ENCODE measurements around the gene DENND5B.
"Not testable (repeated sequence)": the region's sequence is repeated elsewhere in the genome, so short reads cannot be mapped to it uniquely, and the experiment has no call there.

DENND5B gene

DNA sequence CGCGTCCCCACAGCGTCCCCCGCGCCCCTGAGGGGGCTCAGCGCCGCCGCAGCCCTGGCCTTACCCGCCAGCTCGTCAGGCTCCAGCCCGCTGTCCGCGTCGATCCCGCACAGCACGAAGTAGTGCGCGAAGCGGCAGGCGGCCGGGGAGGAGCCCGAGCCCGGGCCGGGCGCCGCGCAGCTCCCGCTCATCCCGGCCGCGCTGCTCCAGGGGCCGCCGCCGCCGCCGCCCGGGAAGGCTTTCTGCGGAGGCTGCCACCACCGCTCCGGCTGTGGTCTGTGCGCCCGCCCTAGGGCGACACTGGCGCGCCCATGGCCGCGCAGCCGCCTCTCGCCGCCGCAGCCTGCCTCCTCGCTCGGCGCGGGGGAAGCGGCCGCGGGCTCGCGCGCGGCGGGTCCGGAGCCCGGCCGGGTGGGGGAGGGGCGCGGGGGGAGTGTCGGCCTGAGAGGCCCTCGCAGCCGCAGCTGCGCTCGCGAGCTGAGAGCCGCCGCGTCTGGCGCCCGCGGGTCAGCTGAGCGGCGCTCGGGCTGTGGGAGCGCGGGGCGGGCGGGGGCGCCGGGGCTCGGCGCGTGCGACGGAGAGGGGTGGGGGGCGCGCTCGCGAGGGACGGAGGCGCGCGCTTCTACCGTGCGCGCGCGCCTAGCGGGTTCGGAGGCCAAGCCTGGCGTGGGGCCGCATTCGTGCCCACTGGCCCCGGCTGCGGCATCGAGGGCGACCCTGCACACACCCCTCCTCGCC lies at the start of gene DENND5B:
Gene DENND5B, minus strand, starts transcription at position 495 of the 738 bp plus-strand sequence. Its CDS starts 304 bp downstream, at position 191.
- peak in 1 of 2 experiments; percentile 30 for DNase-seq

DNA sequence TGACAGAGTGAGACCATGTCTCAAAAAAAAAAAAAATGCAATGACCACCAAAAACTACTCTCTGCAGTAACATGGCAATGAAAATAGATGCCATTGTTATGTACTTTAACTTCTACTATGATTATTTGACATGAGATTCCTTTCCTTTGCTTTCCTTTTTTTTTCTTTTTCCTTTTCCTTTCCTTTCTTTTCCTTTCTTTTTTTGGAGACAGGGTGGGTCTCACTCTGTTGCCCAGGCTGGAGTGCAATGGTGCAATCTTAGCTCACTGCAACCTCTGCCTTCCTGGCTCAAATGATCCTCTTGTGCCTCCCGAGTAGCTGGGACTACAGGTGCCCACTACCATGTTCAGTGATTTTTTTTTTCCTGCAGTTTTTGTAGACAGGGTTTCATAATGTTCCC lies 43.7 kb upstream of the DENND5B start:
- DNase-seq, result no peak

DNA sequence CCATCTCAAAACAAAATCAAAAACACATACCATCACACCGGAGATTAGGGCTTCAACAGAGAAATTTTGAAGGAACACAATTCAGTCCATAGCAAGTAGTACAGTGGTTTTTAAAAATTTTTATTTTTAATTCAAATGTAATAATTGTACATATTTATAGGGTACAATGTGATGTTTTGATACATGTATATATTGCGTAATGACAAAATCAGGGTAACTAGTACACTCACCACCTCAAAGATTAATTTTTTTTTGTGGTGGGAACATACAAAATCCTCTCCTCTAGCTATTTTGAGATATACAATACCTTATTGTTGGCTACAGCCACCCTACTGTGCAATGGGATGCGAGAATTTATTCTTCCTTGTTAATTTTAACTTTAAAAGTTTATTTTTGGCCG lies 42.5 kb upstream of the DENND5B start:
- no peak for DNase-seq

DNA sequence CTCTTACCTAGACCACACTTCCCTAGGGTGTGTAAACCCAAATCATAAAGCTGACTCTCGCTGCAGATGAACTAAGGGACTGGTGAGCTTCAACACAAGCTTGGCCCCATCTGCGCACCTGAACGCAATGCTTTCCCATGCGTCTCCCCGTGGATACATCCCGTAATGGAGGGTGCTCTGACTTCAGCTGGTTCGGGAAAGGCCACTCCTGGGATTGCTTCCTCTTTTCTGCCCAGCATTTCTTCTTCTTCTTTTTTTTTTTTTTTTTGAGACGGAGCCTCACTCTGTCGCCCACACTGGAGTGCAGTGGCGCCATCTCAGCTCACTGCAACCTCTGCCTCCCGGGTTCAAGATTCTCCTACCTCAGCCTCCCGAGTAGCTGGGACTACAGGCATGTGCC lies 40.9 kb upstream of the DENND5B start:
- no peak for DNase-seq

DNA sequence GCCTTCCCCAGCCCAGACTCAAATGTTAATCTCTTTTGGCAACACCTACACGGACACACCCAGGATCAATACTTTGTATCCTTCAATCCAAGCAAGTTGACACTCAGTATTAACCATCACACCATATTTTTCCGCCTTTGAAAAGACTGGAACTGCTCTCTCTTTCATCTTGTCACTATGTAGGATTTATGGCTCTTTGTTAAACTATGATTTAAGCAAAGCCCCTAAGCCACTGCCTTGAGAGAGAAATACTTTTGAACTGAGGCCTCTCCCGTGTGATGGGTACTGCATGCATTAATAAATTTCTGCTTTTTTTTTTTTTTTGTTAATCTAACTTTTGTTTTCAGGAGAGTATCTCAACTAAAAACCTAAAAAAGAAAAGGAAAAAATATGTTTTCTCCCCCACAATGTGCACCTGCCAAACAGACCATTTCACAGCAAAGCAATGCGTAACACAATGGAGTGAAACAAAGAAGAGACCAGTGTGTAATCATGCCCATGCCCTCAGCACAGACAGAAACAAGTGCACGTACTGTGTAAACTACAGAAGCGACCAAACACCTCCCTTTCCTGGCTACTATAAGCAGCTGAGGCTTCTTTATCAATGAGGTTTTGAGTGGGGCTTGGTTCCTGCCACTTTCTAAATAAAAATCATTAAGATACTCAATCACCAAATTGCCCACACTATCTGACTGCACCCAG lies 40.2 kb upstream of the DENND5B start:
- no peak for DNase-seq

DNA sequence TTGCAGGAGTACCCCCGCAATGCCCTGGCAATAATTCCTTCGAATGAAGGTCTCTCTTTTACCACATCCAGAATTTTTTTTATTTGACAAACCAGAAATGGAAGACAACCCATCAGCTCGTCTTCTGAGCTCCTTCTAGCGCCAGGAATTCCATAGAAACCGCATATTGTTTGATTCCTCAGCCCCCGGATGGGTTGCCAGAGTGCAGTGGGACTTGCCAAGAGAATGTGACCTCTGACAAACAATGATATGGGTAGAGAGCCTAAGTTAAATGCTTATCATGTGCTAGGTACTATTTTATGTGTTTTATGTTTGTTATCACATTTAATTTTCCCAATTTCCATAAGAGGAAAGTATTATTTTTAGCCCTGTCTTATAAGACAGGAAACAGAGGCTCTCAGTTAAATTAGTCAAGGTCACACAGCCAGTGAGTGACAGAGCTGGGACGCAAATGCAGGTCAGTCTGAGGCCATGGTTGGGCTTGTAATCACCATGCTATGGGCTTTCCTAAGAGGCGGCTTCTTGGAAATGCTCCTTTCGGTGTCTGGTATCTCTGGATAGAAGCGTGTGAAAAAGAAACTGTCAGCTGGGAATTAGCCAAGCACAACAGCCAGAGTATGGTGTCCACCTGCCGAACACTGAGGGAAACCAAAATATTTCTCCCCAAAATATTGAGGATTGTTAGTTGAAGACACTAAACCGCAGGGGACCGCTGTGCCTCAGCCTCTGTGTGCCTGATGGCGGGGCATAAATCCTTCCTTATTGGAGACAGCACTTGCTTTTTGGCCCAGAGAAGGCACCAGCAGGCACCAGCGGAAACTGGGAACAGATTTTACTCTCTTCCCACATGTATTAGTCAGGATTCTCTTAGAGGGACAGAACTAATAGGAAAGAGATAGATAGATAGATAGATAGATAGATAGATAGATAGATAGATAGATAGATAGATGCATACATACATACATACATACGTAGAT lies 39.1 kb upstream of the DENND5B start:
- no peak for DNase-seq

DNA sequence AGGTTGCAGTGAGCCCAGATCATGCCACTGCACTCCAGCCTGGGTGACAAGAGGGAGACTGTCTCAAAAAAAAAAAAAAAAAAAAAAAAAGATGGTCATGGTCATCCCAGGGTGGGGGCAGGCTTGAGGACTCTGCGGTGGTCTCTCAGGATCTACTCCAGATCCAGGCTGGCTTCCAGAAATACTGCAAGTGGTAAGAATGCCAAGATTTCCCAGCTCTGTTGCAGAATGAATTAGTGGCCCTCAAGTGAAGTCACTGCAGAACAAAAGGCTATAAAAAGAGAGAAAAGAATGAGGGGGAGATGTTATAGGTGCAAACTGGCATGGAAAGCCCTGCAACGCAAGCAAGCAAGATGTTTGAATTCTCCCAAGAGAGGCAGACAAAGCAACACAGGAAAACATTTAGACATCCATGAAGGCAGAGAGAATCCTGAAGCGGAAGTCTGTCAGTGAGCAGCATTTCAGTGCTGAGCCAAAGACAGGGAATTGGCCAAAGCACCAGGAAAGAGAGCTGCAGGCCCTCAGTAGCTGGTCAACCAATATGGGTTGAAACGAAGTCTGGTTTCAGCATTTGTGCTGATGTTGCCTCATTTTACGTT lies 36.6 kb upstream of the DENND5B start:
- DNase-seq, result no peak

DNA sequence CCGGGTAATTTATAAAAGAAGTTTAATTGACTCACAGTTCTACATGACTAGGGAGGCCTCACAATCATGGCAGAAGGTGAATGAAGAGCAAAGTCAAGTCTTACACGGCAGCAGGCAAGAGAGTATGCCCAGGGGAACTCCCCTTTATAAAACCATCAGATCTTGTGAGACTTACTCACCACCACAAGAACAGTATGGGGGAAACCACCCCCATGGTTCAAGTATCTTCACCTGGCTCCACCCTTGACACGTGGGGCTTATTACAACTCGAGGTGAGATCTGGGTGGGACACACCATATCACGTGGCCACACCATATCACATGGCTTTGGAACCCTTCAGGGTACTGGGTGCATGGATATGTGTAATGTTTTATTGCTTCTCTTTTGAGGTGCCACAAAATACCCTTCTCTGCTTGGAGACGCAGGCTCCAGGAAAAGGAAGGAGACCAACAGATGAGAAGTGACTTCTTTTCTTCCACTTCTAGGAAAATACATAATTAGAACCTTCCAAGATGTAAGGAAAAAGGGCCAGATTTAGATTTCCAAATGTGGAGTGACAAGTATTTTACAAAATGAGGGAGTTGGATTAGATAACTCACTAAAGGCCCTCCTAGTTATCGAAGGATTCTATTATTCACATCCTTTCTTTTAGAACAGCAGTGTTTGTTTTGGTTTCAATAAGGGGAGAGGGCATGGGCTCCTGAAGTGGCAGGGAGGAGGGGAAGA lies 35.5 kb upstream of the DENND5B start:
- no peak for DNase-seq

DNA sequence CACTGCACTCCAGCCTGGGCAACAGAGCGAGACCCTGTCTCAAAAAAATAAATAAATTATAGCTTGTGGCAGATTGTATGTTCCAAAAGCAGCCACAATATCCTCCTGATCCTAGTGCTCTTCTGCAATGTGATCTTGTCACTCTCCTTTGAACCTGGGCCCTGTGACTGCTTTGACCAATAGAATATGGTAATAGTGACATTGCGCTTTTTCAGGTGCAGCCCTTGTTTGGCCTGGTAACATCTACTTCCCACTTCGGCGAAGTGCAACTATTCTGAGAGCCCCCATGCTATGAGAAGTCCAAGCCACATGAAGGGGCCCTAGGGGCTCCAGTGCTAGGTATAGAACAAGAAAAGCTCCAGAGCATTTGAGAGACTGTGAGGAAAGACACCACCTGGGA lies 31.1 kb upstream of the DENND5B start:
- no peak for DNase-seq

DNA sequence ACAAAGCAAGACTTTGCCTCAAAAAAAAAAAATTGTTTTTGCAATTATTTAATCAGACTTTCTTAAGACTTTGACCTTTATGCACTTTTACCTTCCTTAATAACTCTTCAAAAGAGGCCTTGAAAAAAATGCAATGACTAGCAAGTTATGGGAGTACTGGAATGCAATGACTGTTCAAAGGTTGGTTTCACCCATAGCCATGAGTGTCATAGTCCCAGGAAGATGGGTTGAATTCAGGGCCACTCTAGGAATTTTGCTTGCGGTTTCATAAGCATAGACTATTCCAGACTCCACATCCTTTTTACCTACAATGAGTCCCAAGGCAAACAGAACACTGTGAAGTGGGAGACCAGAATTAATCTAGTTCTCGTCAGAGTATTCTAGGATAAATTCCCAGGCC lies 29.4 kb upstream of the DENND5B start:
- DNase-seq, result no peak

DNA sequence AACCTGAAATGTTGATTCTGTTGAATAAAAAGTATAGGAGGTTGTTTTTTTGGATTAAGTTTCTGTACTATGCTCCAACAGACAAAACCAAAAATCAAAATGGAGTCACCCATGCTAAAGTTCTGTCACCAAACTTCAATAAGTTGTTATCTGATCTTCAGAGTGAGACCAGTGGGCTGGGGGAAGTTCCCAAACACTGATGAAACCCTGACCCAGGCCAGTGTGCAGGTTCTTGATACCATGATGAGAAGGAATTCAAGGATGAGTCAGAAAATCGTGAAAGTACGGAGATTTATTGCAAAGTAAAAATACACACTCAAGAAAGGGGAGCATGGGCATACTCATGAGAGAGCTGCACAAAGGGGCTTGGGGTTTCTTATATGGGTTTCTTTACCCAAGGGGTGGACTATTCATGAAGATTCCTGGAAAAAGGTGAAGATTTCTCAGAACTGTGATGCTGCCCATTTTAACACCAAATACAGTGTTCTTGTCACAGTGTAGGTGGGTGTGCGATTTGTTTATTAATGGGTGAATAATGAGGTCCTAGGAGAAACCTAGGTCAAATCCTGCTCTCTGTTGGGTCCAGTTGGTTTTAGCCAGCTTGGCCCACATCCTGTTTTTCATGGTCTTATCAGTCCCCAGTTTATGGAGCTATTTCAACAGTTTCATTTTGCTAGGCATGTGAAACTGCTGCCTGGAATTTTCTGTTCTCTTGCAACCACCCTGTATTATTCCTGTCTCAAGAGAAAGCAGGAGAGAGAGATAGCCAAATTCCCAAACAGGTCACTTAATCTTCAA lies 27.5 kb upstream of the DENND5B start:
- no peak for DNase-seq

DNA sequence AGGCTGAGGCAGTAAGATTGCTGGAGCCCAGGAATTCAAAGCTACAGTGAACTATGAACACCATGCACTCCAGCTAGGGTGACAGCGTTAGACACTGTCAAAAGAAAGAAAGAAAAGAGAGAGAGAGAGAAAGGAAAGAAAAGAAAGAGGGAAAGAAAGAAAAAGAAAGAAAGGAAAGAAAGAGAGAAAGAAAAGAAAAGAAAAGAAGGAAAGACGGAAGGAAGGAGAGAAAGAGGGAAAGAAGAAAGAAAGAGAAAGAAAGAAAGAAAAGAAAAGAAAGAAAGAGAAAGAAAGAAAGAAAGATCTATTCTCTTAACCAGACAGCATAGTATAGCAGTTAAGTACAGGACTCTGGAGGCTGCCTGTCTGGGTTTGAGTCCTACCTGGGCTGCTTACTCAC lies 21.9 kb upstream of the DENND5B start:
- DNase-seq, result no peak

DNA sequence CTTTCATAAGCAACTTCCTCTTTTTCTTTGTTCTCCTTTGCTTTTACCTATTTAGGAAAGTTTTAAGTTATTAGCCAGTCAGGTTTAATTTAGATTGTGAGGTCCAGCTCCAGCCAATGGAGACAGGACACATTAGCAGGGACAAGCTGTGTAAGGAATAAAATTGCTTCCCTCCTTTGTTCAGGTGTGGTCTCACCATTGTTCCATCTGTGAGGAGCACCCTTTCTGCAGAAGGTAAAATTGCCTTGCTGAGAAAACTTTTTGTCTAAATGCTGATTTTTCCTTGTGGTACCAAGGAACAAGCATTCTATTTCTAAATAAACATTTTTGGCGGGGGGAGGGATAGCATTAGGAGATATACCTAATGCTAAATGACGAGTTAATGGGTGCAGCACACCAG lies 17.4 kb upstream of the DENND5B start:
- not testable (repeated sequence) for DNase-seq

DNA sequence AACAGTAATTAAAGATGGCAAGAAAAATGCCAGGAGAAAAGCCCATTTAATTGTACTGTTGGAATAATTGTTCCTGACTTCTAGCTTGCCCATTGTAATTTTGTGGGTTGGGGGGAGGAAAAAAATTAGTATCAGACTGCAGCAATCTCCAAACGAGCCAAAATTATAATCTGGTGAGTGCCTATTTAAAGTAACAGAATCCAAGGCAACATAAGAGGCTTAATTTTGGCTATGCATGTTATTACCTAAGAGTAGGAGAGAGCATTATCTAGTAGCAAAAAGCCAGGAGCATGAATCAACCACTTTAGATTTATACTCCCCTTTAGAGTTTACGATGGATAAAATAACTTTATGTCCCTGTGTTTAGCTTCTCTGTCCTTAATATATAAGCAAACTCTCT lies 14.6 kb upstream of the DENND5B start:
- DNase-seq, result no peak

DNA sequence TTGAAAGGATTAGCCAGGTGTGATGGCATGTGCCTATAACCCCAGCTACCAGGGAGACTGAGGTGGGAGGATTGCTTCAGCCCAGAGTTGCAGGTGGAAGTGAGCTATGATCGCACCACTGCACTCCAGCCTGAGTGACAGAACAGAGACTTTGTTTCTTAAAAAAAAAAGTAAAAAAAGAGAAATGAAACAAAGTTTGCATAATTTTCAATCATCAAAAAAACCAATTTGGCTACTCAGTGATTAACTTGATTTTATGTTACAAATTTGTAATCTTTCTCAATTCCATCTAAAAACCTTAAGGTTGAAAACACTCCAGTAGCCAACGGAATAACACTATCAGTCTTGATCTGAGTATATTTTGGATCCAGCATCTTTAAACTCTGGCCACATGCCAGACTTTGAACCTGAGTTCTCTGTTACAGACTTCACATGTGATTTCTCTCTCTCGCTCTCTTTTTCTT lies 12.6 kb upstream of the DENND5B start:
- no peak for DNase-seq

DNA sequence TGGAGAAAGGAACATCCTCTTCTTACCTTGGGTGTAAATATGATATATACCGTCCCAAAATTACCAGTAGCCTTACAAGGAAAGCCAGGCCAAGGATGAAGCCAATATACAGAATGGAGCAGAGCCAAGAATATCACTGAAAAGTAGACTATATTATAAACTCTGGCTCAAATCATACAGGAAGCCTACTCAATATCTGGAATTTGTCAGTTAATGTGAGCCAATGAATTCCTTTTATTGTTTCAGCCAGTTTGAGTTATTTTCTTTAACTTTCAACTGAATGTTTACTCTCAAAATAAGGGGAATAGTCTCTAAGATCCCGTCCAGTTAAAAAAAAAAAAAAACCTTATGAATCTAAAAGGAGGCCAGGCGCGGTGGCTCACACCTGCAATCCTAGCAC lies 9.8 kb upstream of the DENND5B start:
- DNase-seq, result no peak

DNA sequence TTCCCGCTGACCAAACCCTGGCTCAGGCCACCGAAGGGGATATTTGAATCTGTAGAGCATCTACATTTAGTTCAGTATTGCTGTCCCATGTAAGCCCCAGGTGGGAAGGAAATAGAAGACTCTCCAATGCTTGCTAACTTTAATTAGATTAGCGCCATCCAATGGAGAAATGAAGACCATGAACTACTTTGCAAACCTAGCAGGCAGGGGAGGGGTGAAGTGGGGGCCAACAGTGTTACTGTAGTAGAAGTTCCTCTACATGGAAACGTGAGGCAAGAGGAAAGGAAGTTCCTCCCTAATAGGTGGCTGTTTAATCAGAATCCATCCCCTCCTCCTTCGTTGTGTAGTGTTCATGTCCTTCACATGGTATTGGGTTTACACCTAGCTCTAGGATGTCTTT lies 9.3 kb upstream of the DENND5B start:
- no peak for DNase-seq

DNA sequence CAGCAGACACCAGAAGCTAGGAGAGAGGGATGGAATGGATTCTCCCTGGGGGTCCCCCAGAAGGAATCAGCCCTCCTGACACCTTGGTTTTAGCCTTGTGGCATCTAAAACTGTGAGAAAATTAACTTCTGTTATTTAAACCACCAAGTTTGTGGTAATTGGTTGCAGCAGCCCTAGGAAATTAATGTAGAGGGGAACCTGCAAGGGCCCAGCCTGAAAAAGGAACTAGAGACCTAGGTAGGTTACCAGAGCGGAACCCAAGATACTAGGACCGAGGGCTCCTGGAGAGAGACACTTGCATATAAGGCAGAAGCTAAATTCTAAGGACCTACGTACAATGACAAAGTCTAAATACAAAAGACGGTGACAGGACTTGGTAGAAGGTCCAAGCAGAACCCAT lies 8.1 kb upstream of the DENND5B start:
- DNase-seq, result no peak

DNA sequence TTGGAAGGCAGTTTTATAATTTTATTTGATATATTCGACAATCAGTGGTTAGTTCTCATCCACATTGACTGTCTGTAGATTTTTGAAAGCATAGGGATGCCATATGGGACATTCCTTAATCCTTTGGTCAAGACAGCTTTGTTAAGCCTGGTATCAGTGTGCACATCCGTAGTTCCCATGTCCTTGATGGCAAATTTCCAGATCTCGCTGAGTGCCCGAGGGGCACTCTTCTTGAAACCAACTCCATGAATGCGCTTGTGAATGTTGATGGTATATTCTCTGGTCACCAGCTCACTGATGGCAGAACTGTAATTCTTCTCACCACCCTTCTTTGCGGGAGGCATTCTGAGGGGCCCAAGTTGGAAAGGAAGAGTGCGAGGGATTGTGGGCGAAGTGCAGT lies 6.1 kb upstream of the DENND5B start:
- DNase-seq, result no peak

DNA sequence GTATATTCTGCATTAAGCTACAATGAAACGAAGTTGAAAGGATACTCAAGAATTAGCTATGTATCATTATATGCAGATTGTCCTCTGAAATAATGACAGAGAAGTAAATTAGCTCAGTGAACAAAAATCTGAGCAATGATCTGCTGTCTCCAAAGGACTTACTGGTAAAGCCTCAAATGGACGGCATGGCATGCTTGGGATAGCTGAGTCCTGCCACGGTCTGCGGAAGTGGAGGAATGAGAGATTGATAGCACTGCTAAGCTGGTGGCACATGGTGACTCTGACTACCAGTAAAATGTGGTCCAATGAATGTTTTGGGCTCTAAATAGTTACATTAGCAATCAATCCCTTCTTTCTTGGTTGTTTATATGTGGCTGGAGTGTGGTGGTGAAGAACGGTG lies 3.7 kb upstream of the DENND5B start:
- no peak for DNase-seq

DNA sequence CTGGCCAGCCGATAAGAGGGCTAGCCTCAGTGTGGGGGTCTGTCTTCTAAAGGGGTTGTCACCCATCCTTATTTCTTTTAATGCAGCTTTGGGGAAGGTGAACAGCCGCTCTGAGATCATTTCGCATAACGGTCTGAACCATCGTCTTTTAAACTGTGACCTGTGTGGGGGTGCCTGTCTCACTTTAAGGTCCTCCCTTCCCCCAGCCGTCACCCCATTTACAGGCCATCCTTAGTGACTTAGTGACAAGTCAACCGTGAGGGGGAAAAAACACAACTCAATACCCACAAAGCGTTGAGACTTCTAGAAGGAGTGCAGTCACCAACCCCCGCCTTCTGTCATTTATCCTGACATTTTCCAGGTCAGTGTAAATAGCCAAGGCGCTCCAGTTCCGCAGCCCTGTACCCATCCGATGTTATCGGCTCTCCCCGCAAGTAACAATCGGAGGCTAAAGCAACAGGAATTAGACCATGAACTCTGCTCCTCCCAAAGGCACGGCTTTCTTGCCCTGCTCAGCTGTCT lies 505 bp upstream of the DENND5B start:
- no peak for DNase-seq
